HT-29 (cell line): Measurements from ENCODE around the gene BEND3. TPM values are rescaled to one million over a fixed set of nuclear protein-coding genes. Genes with fewer than 3 reads are reported as not detected.
"Not testable (repeated sequence)": the region's sequence is repeated elsewhere in the genome, so short reads cannot be mapped to it uniquely, and the experiment has no call there.

Experiments used
- DNase-seq: peaks from one replicate; pipeline ENCODE4 v3.0.0-alpha.2; 2015; ENCODE audit warnings: low spot score
- small RNA-seq: library from RNA; depleted of rRNA; stranded (forward); fragments of <200 nt; gene quantifications from one replicate; pipeline ENCODE3, GENCODE V24; 2014
- total RNA-seq: library from RNA; depleted of rRNA; stranded (reverse); fragments of >200 nt; shearing (Covaris generic); gene quantifications from 2 replicates; pipeline ENCODE4 v1.2.3, GENCODE V29; 2014; rRNA removed

Gene BEND3
- total RNA-seq, 1 experiment from 2014 or later = 9.8 TPM

DNA sequence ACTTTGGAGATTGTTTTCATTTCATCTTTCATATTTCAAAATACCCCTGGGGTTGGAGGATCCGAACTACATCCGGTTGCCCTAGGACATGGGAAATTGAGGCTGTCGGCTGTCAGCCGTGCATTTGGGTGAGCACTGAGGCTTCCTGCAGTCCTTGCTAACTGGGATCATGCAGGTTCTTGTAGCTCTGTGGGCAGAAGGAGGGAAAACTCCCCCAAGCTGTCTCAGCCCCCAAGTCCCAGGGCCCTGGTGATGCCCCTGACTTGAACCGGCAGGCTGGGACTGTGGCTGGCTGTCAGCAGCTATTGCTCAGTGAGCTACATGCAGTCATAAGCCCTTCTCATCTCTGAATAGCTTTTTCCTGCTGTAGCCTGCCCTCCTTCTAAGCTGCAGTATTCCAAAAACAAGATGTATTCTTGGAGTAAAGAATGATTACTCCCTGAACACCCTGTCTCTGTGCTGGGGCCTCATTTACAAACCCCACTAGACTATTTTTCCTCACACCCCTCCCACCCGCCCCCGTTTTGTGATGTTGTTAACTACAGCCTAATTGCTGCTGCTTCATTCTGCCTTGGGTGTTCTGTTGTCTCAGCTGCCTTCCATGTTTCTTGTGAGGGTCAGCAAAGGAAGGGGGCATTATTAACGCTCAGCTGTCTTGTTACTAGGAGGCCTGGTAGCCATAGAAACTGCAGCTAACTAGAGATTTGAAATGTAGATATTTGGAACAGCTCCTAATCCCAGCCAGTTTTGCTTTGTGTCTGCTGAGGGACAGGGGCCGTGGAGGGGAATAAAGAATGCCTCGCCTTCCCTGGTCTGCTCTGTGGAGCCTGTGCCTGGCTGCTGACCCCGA is 69.3 kb downstream of the BEND3 start:
- no peak for DNase-seq

DNA sequence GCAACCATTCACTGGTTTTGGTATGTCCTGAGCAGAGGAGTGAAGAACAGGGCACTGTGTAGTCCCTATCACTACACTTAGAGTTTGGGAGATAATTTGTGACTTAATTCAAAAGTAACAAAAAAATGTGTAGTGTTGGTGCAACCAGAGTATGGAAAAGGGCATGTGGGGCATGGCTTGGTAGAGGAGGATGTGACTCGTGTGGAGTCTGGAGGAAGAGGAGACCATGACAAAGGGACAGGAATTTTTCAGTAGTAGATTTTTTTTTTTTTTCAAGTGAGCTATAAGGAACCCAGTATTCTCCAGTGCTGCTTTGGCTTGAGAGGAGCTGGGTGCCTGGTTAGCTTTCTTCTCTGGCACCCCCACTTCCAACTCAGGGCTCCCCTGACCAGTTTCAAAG is 82.2 kb downstream of the BEND3 start:
- DNase-seq = no peak

DNA sequence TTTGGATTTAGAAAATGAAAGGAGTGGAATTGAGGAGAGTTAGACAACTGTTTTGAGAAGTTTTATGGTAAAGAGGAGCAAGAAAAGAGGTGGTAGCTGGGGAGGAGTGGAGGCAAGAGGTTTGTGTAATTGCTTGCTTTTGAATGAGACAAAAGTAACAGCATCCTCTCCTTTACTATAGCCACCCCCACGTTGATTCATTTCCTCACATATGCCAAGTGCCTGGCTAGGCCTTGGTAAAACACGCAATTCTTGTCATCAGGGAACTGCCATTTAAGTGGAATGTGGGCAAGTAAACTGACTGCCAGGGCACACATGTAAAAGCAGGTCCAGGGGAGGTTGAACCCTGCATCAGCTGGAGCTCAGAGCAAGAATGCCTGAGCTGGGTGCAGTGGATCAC is 83.3 kb downstream of the BEND3 start:
- no peak for DNase-seq

DNA sequence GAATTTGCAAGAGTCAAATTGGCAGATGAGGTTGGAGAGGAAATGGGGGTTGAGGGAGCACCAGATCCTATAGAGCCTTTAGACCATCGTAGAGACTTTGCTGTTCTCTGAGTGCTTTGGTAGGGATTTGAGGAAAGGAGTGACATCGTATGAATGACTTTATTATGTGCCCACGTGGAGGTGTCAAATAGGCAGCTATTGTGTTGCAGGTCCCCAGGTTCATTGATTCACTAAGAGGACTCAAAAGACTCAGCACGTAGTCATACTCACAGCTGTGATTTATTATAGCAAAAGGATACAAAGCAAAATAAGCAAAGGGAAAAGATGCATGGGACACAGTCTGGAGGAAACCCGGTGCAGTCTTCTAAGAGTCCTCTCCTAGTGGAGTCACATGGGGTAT is 85.2 kb downstream of the BEND3 start:
- DNase-seq = no peak

DNA sequence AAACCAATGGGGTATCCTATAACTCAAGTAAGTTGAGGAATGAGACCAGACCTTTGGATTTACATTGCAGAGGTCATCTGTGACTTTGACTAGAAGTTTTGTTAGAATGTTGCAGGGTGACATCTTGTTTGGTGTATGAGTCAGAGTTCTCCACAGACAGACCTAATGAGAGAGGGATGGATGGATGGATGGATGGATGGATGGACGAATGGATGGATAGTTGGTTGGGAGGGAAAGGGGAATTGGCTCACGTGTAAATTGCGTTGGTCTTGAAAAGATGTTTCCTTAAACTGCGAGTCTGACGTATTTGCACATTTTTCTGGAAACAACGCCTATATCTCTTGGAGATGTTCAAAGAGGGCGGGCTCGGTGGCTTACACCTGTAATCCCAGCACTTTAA is 88.3 kb downstream of the BEND3 start:
- DNase-seq = no peak

DNA sequence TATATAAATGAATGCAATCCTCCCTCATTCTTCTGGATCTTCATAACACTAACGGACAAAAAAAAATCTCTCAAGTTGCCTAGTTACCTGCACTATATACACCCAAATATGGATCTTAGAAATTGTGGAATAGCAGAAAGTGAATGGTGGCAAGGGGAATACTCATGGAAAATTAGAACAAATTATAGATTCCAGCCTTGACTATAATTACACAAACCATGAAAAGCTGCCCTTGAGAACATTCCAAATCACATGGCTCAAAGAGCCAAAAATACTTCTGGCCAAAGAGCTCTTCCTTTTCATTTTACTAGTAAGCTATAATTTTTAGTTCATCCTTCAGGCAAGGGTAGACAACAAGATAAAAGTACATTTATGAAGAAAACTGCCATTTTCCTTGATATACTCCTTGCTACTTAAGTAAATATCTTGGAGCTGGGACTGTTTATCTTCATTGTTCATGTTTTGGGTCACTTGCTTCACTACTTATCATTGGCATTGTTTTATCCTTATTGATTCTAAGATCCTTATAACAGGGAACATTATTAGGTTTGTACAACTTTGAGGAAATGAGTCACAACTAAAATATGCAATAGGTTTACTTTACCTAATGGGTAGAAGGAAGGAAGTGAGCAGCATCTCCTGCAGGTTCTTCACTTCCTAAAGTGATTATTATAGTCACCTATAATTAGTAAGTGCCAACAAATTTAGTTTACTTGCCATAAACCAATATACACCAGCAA is 93.7 kb downstream of the BEND3 start:
- DNase-seq = peak; percentile 65

DNA sequence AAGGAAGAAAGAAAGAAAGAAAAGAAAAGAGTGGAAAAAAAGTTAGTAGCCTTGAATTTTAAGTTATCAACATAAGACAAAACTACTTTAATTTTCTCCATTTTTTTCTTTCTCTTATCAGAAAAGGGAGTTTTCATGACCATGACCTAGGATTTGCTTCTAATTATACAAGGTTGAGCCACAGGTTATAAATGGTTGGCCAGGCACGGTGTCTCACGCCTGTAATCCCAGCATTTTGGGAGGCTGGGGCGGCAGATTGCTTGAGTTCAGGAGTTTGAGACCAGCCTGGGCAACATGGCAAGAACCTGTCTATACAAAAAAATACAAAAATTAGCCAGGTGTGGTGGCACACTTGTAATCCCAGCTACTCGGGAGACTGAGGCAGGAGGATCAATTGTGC is 95.1 kb downstream of the BEND3 start:
- no peak for DNase-seq

DNA sequence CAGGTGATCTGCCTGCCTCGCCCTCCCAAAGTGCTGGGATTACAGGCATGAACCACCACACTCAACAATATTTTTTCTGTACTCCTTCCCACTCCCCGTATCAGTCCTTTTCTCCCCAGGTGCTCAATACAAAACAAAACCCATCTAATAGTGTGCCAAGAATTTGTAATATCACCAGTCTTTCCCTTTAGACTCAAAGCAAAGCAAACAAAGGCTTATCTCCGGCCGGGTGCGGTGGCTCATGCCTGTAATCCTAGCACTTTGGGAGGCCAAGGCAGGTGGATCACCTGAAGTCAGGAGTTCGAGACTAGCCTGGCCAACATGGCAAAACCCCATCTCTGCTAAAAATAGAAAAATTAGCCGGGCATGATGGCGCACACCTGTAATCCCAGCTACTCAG is 95.7 kb downstream of the BEND3 start:
- not testable (repeated sequence) for DNase-seq

DNA sequence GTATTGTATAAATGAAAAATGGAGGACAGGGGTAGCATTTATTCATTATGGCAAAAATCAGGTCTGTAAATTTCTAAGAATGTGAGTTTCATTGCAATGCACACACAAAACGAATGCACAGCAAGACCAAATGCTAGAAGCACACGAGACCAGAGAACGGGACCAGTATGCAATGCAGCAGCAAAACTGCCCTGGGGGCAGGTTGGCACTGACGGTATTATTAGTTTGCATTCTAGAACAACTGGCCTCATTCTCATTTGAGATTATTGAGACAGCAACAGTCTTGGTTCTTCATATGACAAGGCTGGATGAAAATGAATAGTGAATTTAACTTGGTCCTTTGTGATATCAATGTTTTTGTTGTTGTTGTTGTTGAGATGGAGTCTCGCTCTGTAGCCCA is 96.3 kb downstream of the BEND3 start:
- no peak for DNase-seq

Small RNA genes within 50 kb of the gene (small RNA-seq; reads per million reads assigned to genes)
- gene RNU6-1299P = not detected

Other genes starting within 250 kb of the BEND3 start
- gene CD24, start 140.8 kb downstream of the BEND3 start, total RNA-seq = 389 and 427 TPM in 2 replicates
- gene MTRES1, start 87.3 kb downstream of the BEND3 start, total RNA-seq = 11.1 and 14.4 TPM in 2 replicates